DMS153 treated with DMSO at 0.1 percent for 48 hours (cell line): ENCODE data around the gene KRTAP10-5.
"Not testable (repeated sequence)": the region's sequence is repeated elsewhere in the genome, so short reads cannot be mapped to it uniquely, and the experiment has no call there.

Experiments
- DNase-seq: peaks from one replicate; lab custom pipeline; 2025; ENCODE audit not compliant: unreplicated experiment; lab: John Stamatoyannopoulos, UW

Gene KRTAP10-5

DNA sequence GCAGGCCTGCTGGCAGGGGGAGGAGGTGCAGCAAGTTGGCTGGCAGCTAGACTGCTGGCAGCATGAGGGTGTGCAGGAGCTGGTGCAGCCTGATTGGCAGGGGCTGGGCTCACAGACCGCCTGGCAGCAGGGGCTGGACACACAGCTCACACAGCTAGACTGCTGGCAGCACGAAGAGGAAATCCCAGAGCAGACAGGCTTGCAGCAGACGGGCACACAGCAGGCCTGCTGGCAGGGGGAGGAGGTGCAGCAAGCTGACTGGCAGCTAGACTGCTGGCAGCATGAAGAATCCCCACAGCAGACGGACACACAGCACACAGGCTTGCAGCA, 11.4 kb upstream of the KRTAP10-5 start:
- DNase-seq: not testable (repeated sequence)

DNA sequence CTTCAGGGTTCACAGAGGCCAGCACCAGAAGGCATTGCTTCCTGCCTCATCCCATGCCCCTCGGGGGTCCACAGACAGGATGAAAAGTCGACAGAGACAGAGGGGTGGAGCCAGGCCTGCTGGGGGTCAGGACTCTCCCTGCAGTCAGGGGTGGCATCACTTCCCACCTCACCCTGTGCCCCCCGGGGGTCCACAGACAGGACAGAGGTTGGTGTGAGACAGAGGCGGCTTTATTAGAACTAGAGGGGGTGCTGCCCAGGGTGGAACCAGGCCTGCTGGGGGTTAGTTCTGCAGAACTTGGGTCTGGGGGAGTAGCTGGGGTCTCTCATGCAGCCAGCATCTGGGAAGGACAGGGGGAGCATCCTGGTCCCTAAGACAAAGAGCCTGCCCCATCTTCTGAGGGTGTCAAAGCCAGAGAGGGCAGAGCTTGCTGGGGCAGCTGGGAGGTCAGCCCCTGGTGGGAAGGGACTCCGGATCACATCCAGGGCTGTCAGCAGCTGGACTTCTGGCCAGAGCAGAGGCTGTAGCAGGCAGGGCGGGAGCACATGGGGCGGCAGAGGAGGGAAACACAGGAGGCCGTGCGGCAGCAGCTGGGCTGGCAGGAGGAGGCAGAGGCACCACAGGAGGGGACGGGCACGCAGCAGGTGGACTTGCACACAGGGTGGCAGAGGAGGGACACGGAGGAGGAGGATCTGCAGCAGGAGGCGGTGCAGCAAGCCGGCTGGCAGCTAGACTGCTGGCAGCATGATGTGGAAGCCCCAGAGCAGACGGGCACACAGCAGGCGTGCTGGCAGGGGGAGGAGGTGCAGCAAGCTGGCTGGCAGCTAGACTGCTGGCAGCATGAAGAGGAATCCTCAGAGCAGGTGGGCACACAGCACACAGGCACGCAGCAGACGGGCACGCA, 10.7 kb upstream of the KRTAP10-5 start:
- DNase-seq: not testable (repeated sequence)

DNA sequence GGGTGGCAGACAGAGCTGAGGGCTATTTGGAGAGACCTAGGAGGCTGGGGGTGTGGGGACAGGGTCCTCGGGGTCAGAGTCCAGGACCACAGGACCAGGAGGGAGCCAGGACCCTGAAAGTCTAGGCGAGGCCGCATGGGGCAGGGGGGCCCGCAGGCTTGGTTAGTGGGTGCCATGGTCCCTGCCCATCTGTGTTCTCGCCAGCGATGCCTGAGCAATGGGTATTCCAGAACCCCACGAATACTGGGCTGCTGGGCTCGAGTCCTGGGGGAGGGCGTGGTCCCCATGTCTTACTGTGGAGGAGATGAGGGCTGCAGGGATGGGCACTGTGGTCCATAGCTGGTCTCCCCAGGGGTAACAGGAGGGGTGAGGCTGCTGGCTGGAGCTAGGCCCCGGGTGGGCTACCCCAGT, 9.9 kb upstream of the KRTAP10-5 start:
- DNase-seq: no peak

DNA sequence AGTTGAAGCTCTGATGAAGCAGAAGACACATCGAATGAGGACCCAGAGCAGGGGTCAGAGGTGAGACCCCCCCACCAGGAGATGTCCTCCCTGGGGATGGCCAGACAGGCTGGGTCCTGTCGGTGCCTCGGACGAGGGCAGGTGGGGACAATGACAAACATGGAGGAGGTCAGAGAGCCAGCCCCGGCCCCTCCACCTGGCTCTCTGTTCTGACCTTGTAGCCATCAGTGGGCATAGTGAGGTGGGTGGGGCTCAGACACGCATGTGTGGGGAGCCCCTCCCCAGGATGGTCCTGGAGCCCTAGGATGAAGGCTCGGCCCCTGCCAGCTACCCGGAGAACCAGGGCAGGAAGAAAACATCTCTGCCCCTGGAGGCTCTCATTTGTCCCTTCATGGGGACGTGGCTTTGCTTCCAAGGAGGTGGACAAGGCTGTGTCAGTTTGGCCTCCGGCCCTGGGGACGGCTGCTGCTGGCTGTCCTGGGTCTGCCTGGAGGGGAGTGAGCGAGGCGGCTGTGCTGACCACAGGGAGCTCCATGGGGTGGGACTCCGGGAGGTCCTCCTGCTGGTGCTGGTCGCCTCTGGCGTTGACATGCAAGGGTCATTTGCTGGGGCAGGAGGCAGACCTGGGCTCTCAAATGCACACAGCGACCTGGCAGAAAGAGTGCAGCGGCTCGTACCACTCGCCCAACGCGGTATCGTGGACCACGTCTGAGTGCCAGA, 9.3 kb upstream of the KRTAP10-5 start:
- DNase-seq: no peak

DNA sequence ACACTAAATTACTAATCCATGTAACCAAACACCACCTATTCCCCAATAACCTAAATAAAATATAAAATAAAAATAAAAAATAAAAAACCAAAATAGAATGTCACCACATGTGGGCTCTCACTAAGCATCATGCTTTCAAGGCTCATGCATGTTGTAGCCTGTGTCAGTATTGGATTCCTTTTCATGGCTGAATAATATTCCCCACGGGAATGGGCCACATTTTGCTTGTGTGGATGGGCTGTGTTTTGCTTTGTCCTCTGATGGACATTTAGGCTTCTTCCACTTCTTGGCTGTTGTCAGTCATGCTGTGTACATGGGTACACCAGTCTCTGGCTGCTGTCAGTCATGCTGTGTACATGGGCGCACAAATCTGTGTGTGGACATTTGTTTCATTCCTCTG, 8.7 kb upstream of the KRTAP10-5 start:
- no peak for DNase-seq

DNA sequence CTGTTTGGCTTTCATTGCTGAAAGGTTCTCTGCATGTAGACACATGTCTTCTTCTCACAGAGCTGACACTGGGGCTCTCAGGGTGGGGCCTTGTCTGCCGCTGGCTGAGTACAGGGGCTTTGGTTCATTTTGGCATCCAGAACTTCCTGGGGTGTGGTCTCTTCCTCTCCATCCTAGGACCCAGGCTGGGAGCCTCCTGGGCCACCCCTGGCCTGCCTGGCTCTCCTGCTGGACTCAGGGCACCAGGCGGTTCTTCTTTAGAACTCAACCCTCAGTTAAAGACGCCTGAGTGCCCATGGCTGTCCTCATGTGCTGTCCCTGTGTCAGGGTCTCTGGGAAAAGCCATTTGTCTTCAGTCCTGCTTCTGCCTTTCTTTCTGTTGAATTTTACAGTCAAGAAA, 5.5 kb upstream of the KRTAP10-5 start:
- no peak for DNase-seq

DNA sequence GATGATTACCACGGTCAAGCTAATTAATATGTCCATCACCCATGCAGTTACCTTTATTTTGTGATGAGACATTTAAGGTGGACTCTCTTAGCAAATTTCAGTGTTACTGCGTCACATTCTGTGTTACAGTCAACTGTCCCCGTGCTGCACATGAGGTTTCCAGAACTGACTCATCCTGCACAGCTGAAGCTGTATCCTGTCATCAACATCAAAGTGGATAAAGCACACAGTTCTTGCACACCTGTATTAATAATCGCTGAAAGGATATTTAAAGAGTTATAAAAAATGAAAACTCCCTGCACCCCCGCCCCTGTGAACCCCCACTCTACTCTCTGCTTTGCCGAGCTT, 3.4 kb upstream of the KRTAP10-5 start:
- no peak for DNase-seq

DNA sequence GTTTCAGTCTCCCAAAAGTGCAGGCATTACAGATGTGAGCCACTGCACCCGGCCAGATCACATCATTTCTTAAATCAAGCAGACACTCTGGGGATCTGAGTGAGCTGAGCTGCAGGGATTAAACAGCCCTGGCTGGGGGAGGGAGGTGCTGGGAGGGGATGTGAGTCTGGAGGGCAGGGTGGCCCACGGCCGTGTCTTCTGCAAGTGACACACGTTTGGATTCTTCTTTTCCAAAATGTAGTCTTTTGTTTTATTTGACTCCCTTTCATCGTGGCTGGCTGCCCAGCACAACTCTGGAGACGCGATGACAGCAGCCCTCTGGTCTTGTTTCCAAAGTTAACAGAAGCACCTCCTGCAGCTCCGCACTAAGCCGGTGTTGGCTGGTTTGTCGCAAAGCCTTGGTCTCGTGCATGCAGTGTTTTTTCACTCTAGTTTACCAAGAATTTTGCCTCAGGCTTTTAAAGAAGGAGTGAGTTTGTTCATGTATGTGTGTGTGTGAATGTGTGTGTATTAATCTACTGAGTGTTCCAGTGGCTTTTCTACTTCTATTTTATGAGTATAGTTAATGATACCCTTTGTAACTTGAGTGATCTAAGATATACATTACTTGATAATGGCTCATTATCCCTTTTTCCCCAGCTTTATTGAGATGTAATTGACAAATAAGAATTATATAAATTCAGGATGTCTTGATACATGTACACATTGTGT, 2.8 kb upstream of the KRTAP10-5 start:
- no peak for DNase-seq

DNA sequence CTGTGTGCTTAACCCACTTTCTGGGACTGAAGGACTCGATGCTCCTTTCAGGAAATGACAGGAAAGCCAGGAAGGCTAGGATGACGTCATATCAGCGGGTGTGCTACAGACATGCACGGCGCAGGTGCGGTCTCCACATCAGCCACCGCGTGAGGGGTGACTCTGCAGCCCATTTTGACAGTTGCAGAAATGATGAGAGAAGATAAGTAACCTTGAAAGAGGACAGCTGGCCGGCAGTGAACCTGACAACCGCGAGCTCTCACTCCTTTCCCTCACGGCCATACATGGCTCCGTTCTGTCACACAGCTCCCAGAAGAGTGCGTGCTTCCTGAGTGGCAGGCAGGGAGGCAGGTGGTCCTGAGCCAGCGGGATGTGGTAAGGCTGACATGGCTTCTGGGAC, 1.7 kb upstream of the KRTAP10-5 start:
- no peak for DNase-seq

DNA sequence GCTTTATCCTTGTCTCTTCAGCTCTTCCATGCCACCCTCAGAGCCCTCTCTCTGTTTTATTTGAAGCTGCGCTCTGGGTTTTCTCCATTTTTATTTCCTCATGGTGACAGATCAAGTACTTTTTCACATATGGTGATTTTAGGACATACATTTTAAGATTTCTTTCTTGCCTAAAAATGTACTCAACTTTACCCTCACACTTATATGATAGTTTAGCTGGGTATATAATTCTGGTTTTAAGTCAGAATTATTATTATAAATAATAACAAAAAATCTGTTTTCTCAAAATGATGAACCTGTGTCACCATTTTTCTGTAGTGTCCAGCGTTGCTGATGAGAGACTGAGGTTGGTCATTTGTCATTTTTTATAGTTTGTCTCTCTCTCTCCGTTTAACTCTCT, 754 bp upstream of the KRTAP10-5 start:
- no peak for DNase-seq

DNA sequence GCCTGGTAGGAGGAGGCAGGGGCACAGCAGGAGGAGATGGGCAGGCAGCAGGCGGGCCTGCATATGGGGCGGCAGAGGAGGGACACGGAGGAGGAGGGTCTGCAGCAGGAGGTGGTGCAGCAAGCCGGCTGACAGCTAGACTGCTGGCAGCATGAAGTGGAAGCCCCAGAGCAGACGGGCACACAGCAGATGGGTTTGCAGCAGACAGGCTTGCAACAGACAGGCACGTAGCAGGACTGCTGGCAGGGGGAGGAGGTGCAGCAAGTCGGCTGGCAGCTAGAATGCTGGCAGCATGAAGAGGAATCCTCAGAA, 615 bp downstream of the KRTAP10-5 start:
- DNase-seq: no peak

DNA sequence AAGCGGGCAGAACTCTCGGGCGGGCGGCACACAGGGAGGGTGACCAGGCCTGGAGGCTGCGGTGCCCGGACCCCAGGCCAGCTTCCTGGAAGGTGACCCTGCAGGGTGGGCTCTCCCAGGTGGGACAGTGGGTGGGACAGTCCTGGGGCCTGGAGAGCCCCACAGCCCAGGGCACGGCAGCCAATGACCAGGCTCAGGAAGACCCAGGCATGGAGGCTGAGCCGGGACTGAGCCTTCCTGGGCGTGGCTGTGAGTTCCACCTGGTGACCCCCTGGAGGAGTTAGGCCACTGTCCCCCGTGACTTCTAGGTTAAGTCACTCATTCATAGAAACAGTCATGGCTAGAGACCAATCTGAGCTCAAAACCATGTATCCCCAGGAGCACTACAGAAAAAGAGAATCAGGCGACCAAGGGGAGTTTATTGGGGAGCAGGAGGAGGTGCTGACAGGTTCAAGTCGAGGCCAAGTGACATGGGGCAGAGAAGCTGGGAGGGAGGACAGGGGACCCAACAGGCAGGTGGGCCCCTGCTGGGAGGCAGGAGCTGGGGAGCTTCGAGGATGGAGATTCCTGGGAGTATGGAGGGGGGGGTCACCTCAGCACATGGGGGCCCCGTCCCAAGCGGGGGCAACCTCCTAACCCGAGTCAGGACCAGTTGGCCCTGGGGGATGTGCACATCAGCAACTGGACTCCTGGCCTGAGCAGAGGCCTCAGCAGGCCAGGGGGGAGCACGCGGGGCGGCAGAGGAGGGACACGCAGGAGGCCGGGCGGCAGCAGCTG, 1.2 kb downstream of the KRTAP10-5 start:
- no peak for DNase-seq

DNA sequence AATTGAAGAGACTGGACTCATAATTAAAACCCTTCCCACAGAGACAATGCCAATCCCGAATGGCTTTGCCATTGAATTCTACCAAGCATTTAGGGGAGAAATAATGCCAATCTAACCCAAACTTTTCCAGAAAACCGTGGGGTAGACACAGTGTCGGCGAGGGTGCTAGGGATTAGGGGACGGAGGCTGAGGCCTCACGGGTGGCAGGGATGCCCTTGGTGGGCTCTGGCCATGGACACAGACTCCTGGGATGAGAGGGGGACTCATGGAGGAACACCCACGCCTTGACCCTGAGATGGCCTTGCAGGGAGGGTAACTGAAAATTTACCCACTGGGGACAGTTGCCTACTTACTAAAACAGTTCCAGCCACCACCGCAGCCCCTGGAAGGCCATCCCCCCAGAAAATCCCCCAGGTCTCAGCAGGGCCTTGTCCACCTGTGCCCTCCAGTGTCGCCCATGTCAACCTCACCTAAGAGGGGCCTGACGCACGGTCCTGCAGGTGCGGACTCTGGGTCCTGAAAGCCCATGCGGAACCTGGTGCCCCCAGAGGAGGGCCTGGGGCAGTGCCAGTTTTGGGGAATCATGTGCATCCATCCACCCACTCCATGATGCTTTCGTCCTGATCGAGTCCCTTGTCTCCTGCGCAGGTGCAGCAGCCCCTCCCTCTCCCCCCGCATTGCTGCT, 1.9 kb downstream of the KRTAP10-5 start:
- no peak for DNase-seq

DNA sequence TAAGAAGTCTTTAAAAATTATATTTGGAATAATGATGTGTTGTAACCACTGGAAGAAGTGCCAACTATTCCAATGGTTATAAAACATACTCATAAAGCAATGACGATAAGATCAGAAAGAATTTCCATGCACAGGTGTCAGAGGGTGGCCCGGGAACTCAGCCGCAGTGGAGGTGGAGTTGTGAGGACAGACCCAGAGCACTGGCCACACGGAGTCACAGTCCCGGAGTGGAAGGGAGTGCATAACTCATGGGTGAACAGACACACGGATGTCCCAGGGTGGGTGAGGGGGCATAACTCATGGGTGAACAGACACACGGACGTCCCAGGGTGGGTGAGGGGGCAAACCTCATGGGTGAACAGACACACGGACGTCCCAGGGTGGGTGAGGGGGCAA, 4.4 kb downstream of the KRTAP10-5 start:
- DNase-seq: no peak

DNA sequence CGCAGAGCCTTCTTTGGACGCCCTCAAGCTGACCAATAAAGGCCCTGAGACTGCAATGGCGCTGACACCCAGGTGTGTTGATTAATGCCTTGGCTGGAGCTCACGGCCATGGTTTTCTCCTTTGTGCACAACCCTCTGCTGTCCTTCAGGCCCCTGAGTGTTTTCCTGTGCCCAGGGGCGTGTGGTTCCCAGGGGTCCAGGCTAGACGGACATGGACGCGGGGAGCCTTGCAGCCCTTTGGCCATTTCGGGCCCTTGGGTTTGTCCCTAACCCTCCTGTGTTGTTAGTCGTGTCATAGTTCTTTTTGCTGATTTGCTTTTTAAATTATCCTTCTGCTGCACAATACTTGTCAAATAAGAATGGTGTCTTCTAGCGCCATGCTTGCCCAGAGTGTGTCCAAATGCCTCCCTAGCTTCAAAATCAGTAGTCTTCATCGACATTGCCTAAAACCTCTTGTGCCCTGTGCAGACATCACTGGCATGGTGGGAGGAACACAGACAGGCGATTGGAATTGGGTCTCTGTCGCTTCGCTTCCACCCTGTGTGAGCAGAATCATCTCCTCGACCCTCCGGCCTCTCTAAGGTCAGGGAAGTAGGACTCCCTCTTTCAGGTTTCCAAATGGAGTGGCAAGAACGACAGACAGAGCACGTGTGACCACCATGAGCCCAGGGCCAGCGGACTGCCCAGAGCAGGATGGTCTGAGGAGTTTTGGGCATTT, 4.9 kb downstream of the KRTAP10-5 start:
- DNase-seq: no peak

DNA sequence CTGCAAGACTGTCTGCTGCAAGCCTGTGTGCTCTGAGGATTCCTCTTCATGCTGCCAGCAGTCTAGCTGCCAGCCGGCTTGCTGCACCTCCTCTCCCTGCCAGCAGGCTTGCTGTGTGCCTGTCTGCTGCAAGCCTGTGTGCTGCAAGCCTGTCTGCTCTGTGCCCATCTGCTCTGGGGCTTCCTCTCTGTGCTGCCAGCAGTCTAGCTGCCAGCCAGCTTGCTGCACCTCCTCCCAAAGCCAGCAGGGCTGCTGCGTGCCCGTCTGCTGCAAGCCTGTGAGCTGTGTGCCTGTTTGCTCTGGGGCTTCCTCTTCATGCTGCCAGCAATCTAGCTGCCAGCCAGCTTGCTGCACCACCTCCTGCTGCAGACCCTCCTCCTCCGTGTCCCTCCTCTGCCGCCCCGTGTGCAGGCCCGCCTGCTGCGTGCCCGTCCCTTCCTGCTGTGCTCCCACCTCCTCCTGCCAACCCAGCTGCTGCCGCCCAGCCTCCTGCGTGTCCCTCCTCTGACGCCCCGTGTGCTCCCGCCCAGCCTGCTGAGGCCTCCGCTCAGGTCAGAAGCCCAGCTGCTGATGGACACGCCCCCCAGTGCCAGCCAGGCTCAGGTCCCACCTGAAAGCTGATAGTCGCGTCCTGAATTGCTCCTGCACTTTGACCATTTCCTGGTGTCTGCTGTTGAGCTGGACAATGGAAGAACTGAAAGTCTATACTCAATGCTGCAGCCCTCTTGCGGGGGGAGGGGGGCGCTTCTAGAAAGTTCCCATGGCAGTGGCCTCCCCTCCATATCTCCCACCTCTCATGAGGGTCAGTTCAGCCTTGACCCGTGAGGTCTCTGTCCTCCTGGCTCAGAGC, 5.7 kb downstream of the KRTAP10-5 start:
- DNase-seq: no peak

DNA sequence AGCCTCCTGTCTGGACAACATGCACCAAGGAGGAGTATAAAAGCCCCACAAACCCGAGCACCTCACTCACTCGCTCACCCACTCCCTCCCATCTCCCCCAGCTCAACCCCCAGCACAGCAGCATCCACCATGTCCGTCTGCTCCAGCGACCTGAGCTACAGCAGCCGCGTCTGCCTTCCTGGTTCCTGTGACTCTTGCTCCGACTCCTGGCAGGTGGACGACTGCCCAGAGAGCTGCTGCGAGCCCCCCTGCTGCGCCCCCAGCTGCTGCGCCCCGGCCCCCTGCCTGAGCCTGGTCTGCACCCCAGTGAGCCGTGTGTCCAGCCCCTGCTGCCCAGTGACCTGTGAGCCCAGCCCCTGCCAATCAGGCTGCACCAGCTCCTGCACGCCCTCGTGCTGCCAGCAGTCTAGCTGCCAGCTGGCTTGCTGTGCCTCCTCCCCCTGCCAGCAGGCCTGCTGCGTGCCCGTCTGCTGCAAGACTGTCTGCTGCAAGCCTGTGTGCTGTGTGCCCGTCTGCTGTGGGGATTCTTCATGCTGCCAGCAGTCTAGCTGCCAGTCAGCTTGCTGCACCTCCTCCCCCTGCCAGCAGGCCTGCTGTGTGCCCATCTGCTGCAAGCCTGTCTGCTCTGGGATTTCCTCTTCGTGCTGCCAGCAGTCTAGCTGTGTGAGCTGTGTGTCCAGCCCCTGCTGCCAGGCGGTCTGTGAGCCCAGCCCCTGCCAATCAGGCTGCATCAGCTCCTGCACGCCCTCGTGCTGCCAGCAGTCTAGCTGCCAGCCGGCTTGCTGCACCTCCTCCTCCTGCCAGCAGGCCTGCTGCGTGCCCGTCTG, 6.6 kb downstream of the KRTAP10-5 start, which contains the start of gene KRTAP10-4:
KRTAP10-4 (plus strand) TSS at position 100 of the 827 bp plus-strand sequence; CDS start at position 130, 30 bp downstream.
- not testable (repeated sequence) for DNase-seq

DNA sequence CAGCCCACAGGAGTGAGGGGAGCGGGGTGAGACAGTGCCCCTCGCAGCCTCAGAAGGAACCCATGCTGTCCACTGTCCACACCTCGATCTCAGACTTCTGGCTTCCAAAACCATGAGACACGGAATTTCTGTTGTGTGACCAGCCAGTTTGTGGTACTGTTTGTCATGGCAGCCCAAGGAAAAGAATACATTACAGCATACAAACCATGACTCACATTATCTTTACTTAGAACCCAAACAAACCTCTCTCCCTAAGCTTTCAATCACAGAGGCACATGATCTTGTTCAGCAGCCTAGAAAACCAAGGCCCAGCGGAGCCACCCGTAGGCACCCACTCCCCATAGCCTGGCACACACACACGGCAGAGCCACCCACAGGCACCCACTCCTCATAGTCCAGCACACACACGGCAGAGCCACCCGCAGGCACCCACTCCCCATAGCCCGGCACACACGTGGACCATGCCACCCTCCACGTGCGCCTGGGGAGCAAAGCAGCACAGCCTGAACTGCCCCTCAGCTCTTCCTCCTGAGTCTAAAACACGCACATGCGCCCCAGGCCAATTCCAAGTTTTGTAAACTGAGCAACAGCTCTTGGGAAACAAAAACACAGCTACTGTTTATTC, 7.3 kb downstream of the KRTAP10-5 start:
- DNase-seq: no peak
